GM18502 (cell line): ENCODE measurements around the gene ARHGAP22.

ENCODE experiments used
- ATAC-seq: cut with Tn5 transposase; IDR thresholded peaks from one replicate; pipeline ENCODE4 v1.9.1; 2021; ENCODE audit warnings: mild to moderate bottlenecking; ENCODE audit not compliant: unreplicated experiment, poor library complexity

Gene ARHGAP22

DNA sequence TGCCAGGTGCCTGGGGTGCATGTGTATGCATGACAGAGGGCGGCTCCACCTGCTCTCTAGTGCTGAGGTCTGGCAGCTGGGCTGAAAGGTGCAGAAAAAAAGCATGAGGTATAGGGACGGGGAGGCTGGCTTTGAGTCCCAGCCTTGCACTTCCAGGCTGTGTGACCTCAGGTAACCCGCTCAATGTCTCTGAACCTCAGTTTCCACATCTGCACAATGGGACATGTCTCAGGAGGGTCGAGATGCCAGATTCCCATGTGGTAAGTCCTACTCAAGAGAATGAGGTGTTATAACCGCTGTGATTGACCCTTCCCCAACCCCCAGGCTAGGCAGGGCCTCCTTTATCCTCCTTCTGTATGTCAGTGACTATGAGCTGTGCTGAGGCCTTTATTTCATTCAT is 48.8 kb downstream of the ARHGAP22 start:
- no peak for ATAC-seq

DNA sequence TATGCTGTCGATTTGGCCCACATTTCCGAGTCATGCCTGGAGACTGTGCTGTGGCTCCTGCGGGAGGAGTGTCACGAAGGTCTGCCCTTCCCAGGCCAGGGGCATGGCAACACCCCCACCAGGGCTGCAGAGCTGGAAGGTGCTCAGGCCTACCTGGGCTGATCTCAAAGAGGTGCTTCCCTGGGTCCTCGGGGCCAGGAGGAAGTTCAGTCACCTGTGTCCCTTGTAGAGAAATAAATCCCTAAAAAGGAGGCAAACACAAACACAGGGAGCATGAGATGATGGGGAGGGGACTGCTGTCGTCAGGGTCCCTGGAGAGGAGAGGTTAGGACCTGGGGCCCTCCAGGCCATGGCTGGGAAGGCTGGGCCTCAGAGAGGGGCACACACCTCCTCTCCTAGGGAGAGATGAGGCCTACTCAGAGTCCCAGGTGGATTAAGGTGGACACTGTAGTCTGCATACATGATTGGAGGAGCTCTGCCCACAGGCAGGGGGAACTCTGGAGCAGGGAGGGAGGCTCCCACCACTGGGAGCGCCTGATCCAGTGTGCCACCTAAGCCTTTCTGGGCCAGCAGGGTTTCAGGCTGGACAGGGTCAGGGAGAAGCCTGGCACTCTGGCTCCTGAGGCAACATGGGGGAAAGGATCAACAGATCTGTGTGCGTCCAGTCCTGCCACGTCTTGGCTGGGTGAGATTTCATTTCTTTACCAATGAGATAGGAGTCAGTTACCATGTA is 49.4 kb downstream of the ARHGAP22 start:
- ATAC-seq, result no peak

DNA sequence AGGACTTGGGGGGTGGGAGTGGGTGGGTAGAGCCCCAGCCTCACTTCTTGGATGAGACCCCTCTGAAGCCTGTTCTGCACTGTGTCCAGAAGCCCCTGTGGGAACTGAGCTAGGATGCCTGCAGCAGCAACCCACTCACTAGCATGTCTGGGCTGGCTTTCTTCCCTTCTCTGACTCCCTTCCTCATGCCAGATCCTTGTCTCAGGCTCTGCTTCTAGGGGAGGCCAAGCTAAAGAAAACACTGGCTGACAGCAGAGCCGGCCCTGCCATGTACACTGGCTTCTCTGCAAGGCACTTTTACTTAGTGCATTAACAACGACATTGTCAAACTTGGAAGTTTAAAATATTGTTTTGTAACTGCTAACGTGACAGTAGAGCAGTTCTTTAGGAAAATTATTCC is 50.2 kb downstream of the ARHGAP22 start:
- no peak for ATAC-seq

GRCh38 chr10:48554246-48554645 is 50.6 kb downstream of the ARHGAP22 start:
- ATAC-seq, result no peak

DNA sequence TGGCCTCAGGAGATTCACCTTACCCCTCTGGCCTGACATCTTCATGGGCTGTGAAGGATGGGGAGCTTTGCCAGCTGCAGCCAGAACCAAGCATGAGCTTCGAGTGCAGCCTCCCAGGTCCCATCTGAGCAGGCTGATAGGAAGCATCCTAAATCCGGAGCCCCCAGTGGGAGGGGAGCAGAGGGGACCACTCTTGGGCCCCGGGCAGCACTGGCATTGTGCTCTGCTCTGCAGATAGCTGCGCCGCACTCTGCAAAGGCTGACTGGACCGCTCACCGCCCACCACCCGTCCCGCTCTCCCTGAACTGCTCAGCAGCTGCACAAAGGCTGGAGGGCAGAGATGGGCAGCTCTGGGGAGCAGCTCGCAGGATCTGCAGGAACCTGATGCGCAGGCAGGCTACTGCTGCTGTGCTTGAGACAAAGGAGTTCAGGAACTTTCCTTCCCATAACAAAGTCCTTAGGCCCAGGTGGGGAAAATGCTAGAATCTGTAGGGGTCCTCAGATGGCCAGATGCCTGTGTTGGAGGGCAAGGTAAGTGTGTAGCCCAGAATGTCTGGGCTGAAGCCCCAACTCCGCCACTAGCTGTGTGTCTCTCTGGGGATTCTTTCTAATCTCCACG is 51.8 kb downstream of the ARHGAP22 start:
- no peak for ATAC-seq

- no peak for ATAC-seq
Observed at GRCh38 chr10:48551861-48552591, 52.8 kb downstream of the ARHGAP22 start.

DNA sequence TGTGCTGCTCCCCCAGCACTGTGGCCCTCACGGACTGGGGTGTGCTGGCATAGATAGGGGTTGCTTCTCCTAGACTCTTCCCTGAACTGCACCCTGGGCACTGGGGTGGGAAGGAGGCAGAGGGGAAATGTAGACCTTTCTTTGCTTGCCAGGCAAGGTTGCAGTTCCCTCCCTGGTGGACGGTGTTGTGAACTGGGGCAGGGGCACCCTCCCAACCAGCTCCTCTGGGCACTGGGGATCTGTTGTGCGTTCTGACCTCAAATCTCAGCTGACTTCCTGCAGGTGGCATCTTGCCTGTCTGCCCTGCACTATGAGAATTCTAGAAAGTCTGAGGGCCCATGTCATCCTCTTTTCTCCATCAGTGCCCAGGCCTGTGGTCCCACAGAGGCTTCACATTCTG is 53.9 kb downstream of the ARHGAP22 start:
- no peak for ATAC-seq

GRCh38 chr10:48550071-48550691 is 54.7 kb downstream of the ARHGAP22 start:
- no peak for ATAC-seq

GRCh38 chr10:48549236-48549635 is 55.6 kb downstream of the ARHGAP22 start:
- ATAC-seq, result no peak

GRCh38 chr10:48548531-48549135 is 56.2 kb downstream of the ARHGAP22 start:
- no peak for ATAC-seq

- ATAC-seq, result no peak
Observed at GRCh38 chr10:48547981-48548380, 56.9 kb downstream of the ARHGAP22 start.

DNA sequence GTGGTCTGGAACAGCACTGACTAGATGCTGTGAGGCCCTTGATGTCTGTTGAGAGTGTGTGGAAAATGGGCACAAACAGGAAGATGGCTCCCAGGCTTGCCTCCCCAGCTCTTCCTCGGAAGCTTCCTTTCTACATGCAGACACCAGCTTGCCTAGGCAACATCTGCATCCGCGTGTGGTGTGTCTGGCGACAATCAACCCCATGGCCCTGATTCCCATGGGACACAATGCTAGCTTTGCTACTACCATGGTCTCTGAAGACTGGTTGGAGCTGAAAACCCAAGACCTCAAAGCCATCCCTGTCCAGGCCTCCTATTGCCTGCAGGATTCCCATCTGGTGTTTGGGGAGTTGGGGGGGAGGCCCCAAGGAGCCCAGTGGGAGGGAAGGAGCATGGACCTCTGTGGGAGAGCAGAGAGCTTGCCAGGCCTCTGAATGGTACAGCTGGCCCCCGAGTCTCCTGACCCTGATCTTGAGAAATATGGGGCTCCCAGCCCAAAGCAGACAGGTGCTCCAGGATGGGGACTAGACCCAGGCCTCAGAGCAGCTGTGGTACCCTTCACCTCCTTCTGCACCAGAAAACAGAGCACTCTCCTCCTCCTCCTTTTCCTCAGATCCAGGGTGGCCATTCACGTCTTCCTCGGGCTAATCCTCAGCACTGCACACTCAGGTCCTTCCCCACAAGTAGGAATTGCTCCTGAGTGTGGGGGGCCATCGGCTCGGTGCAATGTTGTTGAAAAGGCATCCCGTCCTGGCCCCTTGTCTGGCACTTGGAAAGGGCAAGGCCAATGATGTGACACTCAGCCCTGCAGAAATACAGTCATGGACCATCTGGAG is 57.6 kb downstream of the ARHGAP22 start:
- no peak for ATAC-seq

- ATAC-seq, result no peak
Observed at GRCh38 chr10:48545462-48546145, 59.3 kb downstream of the ARHGAP22 start.

- no peak for ATAC-seq
Observed at GRCh38 chr10:48543182-48543844, 61.6 kb downstream of the ARHGAP22 start.

- ATAC-seq, result no peak
Observed at GRCh38 chr10:48542471-48543181, 62.2 kb downstream of the ARHGAP22 start.

GRCh38 chr10:48541144-48541795 is 63.6 kb downstream of the ARHGAP22 start:
- ATAC-seq, result no peak

- ATAC-seq, result no peak
Observed at GRCh38 chr10:48538611-48539010, 66.3 kb downstream of the ARHGAP22 start.
